NCI-H526 (cell line): Measurements from ENCODE around the gene ALDH1L1.

Experiments used
- DNase-seq, 2 experiments: peaks; one replicate each; lab custom pipeline; 2025; lab: John Stamatoyannopoulos, UW

Gene ALDH1L1

GRCh38 chr3:126054870-126055269, 125.5 kb downstream of the ALDH1L1 start:
- DNase-seq: no peak

- no peak for DNase-seq
Measured at GRCh38 chr3:126053949-126054569, 126.3 kb downstream of the ALDH1L1 start.
